ENCODE data around the gene TUBB4A. TPM values are rescaled to one million over a fixed set of nuclear protein-coding genes. Genes with fewer than 3 reads are reported as not detected.

TUBB4A gene
- total and polyA plus RNA-seq, 9 of the 15 experiments (the other 6 are each of a cell fraction or from before 2014, with no cell fraction given), result 0.14 to 7.0 (median 0.75) TPM

- TF ChIP-seq U2AF2 (optimal IDR thresholded peaks at IDR 0.05; ENCODE audit: low read depth, low read length) (no peak), VEZF1 (CRISPR knock-in tag; IDR thresholded peaks at IDR 0.05) (no peak), NR1H2 (CRISPR knock-in tag; IDR thresholded peaks at IDR 0.05) (no peak), SRF (CRISPR knock-in tag; IDR thresholded peaks at IDR 0.05) (0 out of 4 replicates have a peak, but pooled peaks of 1 of the 2 experiments have one; percentile 17), RFX5 (IDR thresholded peaks at IDR 0.05; ENCODE audit: low read depth, low read length) (no peak), DMBX1 (CRISPR knock-in tag; IDR thresholded peaks at IDR 0.05; ENCODE audit: borderline replicate concordance) (no peak), GATAD2B (IDR thresholded peaks at IDR 0.05; ENCODE audit: borderline replicate concordance) (peak; percentile 71), ZNF77 (CRISPR knock-in tag; IDR thresholded peaks at IDR 0.05) (no peak), POU5F1 (IDR thresholded peaks at IDR 0.05; ENCODE audit: borderline replicate concordance, low read depth, low read length, partially characterized antibody) (no peak), JUND (IDR thresholded peaks at IDR 0.05; ENCODE audit: borderline replicate concordance, low read depth, low read length) (peak; percentile 58), JUND (tag; IDR thresholded peaks at IDR 0.05; ENCODE audit: borderline replicate concordance, low read depth, low read length) (no peak; the same call in 1 of the 3 replicates), OTX1 (CRISPR knock-in tag; IDR thresholded peaks at IDR 0.05) (peak; percentile 59; the same call in 1 of the 2 replicates), ZBTB5 (IDR thresholded peaks at IDR 0.05) (peak; percentile 61; the same call in 1 of the 2 replicates), ZFP30 (CRISPR knock-in tag; IDR thresholded peaks at IDR 0.05; ENCODE audit: borderline replicate concordance) (no peak), E2F4 (CRISPR knock-in tag; IDR thresholded peaks at IDR 0.05; ENCODE audit: low read depth) (no peak), PHB2 (IDR thresholded peaks at IDR 0.05; ENCODE audit: low read depth) (peak; percentile 34; the same call in 1 of the 2 replicates), NFE2 (IDR thresholded peaks at IDR 0.05; ENCODE audit: low read depth) (peak; percentile 93), CEBPG (CRISPR knock-in tag; IDR thresholded peaks at IDR 0.05) (no peak), CEBPG (tag; conservative IDR thresholded peaks at IDR 0.05 in 1 of 2, IDR thresholded peaks at IDR 0.05 in 1 of 2) (no peak), PCBP2 (IDR thresholded peaks at IDR 0.05; ENCODE audit: low read depth, low read length, poor library complexity, severe bottlenecking) (no peak), ZNF583 (CRISPR knock-in tag; IDR thresholded peaks at IDR 0.05) (no peak), E2F6 (IDR thresholded peaks at IDR 0.05; ENCODE audit: borderline replicate concordance in 1 of 2, extremely low read depth in 1 of 2, insufficient read depth in 1 of 2, insufficient read length in 1 of 2, low read depth in 1 of 2, low read length in 1 of 2, poor library complexity in 1 of 2, severe bottlenecking in 1 of 2) (peak; percentile 57 to 91)
Measured at GRCh38 chr19:6530386-6531162, 28.5 kb upstream of the TUBB4A start, which contains the start of gene TNFSF9 (continued).
